Gastroesophageal sphincter (tissue), 3 donors: ENCODE measurements around the gene MGARP.

Experiments used
- CTCF ChIP-seq, 4 experiments: fragments of 200-600 bp in 2 of 4; fragments of 450-650 bp in 2 of 4; sonication (generic) in 1 of 4; IDR thresholded peaks; one replicate each; pipeline ENCODE4 v1.5.1; 2017 to 2019; ENCODE audit warnings: antibody characterized with exemption in 4 of 4, mild to moderate bottlenecking in 2 of 4, moderate library complexity in 2 of 4
- EP300 ChIP-seq: sonication (generic); formaldehyde crosslinking; IDR thresholded peaks from one replicate; pipeline ENCODE4 v1.6.1; 2017; ENCODE audit warnings: antibody characterized with exemption, mild to moderate bottlenecking
- POLR2A ChIP-seq, 2 donors: fragments of 450-650 bp; IDR thresholded peaks; one replicate each; pipeline ENCODE4 v1.6.1; 2017; ENCODE audit warnings: antibody characterized with exemption in 2 of 2, mild to moderate bottlenecking in 2 of 2, moderate library complexity in 1 of 2
- POLR2AphosphoS5 ChIP-seq: sonication (generic); formaldehyde crosslinking; IDR thresholded peaks from one replicate; pipeline ENCODE4 v1.6.1; 2017; ENCODE audit warnings: antibody characterized with exemption

GRCh38 chr4:139279760-139280620, at the start of gene MGARP:
- TF ChIP-seq POLR2AphosphoS5 (no peak), CTCF (IDR thresholded peaks at IDR 0.05) (no peak), POLR2A (IDR thresholded peaks at IDR 0.05) (no peak), EP300 (no peak)
